Measurements from ENCODE around the gene PLD1.
A peak's percentile ranks its signal among the peaks of the same experiment; 100 is the strongest.
"Not testable (repeated sequence)": the region's sequence is repeated elsewhere in the genome, so short reads cannot be mapped to it uniquely, and the experiment has no call there.

PLD1 gene

GRCh38 chr3:171809861-171810628, at the start of gene PLD1:
Gene PLD1, minus strand, starts transcription at chr3:171810483. Its CDS starts 72,432 bp downstream, at chr3:171738051.
- DNase-seq (ENCODE audit: low read depth): peak; percentile 84

GRCh38 chr3:171858770-171859169, 48.5 kb upstream of the PLD1 start:
- DNase-seq (ENCODE audit: low read depth): not testable (repeated sequence)

- no peak for DNase-seq (ENCODE audit: low read depth)
Observed at GRCh38 chr3:171854649-171855305, 44.5 kb upstream of the PLD1 start.

- no peak for DNase-seq (ENCODE audit: low read depth)
Observed at GRCh38 chr3:171851660-171852058, 41.4 kb upstream of the PLD1 start.

- DNase-seq (ENCODE audit: low read depth): no peak
Observed at GRCh38 chr3:171850960-171851659, 40.8 kb upstream of the PLD1 start.

GRCh38 chr3:171850320-171850959, 40.2 kb upstream of the PLD1 start:
- DNase-seq (ENCODE audit: low read depth): no peak

GRCh38 chr3:171849617-171850319, 39.5 kb upstream of the PLD1 start:
- DNase-seq (ENCODE audit: low read depth): no peak

GRCh38 chr3:171847595-171848259, 37.4 kb upstream of the PLD1 start:
- no peak for DNase-seq (ENCODE audit: low read depth)

- DNase-seq (ENCODE audit: low read depth): no peak
Observed at GRCh38 chr3:171847133-171847532, 36.9 kb upstream of the PLD1 start.

GRCh38 chr3:171846597-171846996, 36.3 kb upstream of the PLD1 start:
- DNase-seq (ENCODE audit: low read depth): no peak

GRCh38 chr3:171845481-171846284, 35.4 kb upstream of the PLD1 start:
- DNase-seq (ENCODE audit: low read depth): no peak

GRCh38 chr3:171844873-171845272, 34.6 kb upstream of the PLD1 start:
- DNase-seq (ENCODE audit: low read depth): no peak

- no peak for DNase-seq (ENCODE audit: low read depth)
Observed at GRCh38 chr3:171842864-171843518, 32.7 kb upstream of the PLD1 start, which contains the start of gene TMEM212. Gene TMEM212, plus strand, starts transcription at chr3:171843349. Its CDS starts 35 bp downstream, at chr3:171843384.

GRCh38 chr3:171841620-171842000, 31.3 kb upstream of the PLD1 start:
- DNase-seq (ENCODE audit: low read depth): no peak

- DNase-seq (ENCODE audit: low read depth): no peak
Observed at GRCh38 chr3:171840811-171841619, 30.7 kb upstream of the PLD1 start.

GRCh38 chr3:171840445-171840810, 30.1 kb upstream of the PLD1 start:
- DNase-seq (ENCODE audit: low read depth): no peak

GRCh38 chr3:171839270-171839669, 29.0 kb upstream of the PLD1 start:
- DNase-seq (ENCODE audit: low read depth): no peak

- peak; percentile 67 for DNase-seq (ENCODE audit: low read depth)
Observed at GRCh38 chr3:171838218-171838720, 28.0 kb upstream of the PLD1 start.

GRCh38 chr3:171837698-171838097, 27.4 kb upstream of the PLD1 start:
- DNase-seq (ENCODE audit: low read depth): no peak
